Rectal smooth muscle tissue (tissue), 1 donor: ENCODE results near the gene ZNF518B.
"Not testable (repeated sequence)": the region's sequence is repeated elsewhere in the genome, so short reads cannot be mapped to it uniquely, and the experiment has no call there.

ENCODE experiments used
- H3K27ac ChIP-seq: one replicate; pipeline ENCODE4 v1.7.0; 2013; ENCODE audit warnings: low read depth, low read length, inconsistent platforms
- H3K27me3 ChIP-seq: one replicate; pipeline ENCODE4 v1.7.0; 2013; ENCODE audit warnings: low read length; ENCODE audit not compliant: control insufficient read depth, insufficient read depth
- H3K36me3 ChIP-seq: one replicate; pipeline ENCODE4 v1.7.0; 2013; ENCODE audit warnings: low read length; ENCODE audit not compliant: control insufficient read depth, insufficient read depth
- H3K4me1 ChIP-seq: one replicate; pipeline ENCODE4 v1.7.0; 2013; ENCODE audit warnings: low read length; ENCODE audit not compliant: control insufficient read depth, insufficient read depth
- H3K4me3 ChIP-seq: one replicate; pipeline ENCODE4 v1.7.0; 2013; ENCODE audit warnings: low read length
- H3K9ac ChIP-seq: one replicate; pipeline ENCODE4 v1.7.0; 2013; ENCODE audit warnings: low read length

Gene ZNF518B

DNA sequence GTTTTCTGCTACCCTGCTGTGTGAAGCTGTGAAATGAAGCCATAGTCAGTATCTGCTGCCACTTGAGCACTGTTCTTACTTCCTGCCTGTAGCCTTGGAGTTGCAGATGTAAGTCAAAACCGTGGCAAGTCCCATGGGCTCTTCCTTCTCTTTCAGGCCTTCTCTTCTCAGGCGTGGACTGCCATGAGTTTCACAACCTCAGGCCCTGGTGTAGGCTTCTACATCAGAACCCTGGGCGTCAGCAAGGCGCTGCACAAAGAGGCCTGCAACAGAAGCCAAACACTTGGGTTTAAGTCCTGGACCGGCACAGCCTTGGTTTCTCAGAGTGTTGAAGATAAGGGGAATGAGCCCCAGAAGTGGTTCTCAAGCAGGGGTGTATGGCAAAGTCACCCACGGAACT lies 2.5 kb downstream of the ZNF518B start:
- Histone ChIP-seq H3K9ac (no peak overlapping the region), H3K27ac (no peak overlapping the region), H3K27me3 (no peaks in the 10 kb centered on the region), H3K36me3 (no peaks in the 10 kb centered on the region), H3K4me3 (no peak overlapping the region), H3K4me1 (peaks cover 2% of the 10 kb centered on the region)

DNA sequence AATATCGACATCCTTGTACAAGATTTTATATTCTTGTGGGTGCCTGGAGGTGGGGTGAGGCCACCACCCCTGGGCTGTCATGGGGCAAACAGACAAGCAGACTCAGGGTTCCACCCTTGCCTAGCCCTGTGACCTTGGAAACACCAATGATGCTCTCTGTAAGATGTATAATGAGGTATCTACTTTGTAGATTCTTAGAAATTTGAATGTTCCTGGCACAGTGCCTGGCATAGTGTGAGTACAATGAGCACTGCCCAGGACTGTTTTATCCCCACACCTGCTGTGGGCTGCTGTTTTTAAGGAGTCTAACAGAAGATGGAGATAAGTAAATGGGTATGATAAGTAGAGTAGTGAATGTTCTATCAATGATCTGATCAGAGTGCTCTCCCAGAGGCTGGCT lies 3.1 kb downstream of the ZNF518B start:
- no peak overlapping the region for H3K9ac ChIP-seq
- peaks cover 2% of the 10 kb centered on the region for H3K4me1 ChIP-seq
- no peak overlapping the region for H3K27ac ChIP-seq
- H3K4me3 ChIP-seq: no peak overlapping the region
- no peaks in the 10 kb centered on the region for H3K36me3 ChIP-seq
- no peaks in the 10 kb centered on the region for H3K27me3 ChIP-seq

DNA sequence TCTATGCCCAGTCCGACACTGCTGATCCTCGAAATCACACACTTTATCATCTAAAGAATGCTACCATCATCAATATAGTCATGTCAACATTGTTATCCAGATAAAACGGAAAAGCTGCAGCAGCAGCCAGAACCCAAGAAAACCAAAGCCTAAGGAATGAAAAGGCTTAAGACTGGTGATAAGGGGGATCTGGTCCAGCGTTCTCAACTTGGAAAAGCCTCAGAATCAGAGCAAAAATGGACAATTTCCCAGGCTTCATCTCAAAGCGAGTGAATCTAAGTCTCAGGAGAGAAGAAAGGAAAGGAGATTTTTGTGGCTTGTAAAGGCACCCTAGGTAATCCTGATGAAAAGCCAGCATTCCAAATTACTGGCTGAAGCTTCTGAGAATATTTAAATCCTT lies 8.2 kb downstream of the ZNF518B start:
- peaks cover 14% of the 10 kb centered on the region for H3K36me3 ChIP-seq
- no peaks in the 10 kb centered on the region for H3K4me1 ChIP-seq
- no peak overlapping the region for H3K4me3 ChIP-seq
- no peak overlapping the region for H3K27ac ChIP-seq
- H3K27me3 ChIP-seq: no peaks in the 10 kb centered on the region
- no peak overlapping the region for H3K9ac ChIP-seq

GRCh38 chr4:10442976-10443375 lies 14.2 kb downstream of the ZNF518B start:
- Histone ChIP-seq H3K9ac (no peak overlapping the region), H3K4me3 (no peak overlapping the region), H3K27me3 (no peaks in the 10 kb centered on the region), H3K4me1 (no peaks in the 10 kb centered on the region), H3K36me3 (peaks cover 14% of the 10 kb centered on the region), H3K27ac (no peak overlapping the region)

DNA sequence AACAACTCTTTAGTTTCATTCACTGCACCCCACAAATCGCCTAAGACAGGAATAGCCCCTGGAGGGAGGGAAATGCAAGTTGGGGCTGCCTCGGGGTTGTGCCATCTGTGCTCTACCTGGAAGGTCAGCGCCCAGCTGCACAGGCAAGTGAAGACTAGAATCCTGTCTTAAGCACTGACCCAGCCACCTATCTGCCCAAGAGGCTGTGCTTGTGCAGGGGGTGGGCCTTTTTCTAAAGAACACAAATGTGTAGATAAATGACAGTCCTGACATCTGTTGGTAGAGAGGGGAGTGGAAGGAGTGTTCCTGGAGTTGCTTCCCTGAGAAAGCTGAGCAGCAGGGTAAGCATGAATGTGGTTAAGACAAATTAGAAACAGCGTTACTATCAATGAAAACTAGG lies 15.7 kb downstream of the ZNF518B start:
- Histone ChIP-seq H3K4me3 (no peak overlapping the region), H3K4me1 (no peaks in the 10 kb centered on the region), H3K9ac (no peak overlapping the region), H3K27ac (no peak overlapping the region), H3K36me3 (peaks cover 14% of the 10 kb centered on the region), H3K27me3 (no peaks in the 10 kb centered on the region)

GRCh38 chr4:10438924-10439323 lies 18.3 kb downstream of the ZNF518B start:
- H3K4me1 ChIP-seq: no peaks in the 10 kb centered on the region

DNA sequence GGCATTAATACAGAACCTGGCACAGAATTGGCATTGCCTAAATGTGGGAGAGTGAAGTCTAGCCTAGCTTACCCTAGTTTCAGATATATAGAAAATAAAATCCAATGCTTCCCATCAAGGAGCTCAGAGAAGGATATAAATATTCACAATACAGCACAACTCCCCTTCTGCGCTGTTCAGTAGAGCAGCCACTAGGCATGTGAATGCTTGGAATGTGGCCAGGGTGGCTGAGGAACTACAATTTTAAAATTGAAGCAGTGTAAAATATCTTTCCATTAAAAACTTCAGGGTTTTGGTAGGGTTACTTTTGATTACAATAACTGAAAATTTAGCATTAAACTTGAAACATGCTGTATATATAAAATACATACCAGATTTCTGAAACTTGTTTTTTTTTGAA lies 19.5 kb downstream of the ZNF518B start:
- no peaks in the 10 kb centered on the region for H3K4me1 ChIP-seq
- H3K27me3 ChIP-seq: no peaks in the 10 kb centered on the region
- H3K4me3 ChIP-seq: no peak overlapping the region
- no peak overlapping the region for H3K9ac ChIP-seq
- no peak overlapping the region for H3K27ac ChIP-seq
- no peaks in the 10 kb centered on the region for H3K36me3 ChIP-seq

More at GRCh38 chr4:10438924-10439323, 18.3 kb downstream of the ZNF518B start:
- Histone ChIP-seq H3K4me3 (no peak overlapping the region), H3K9ac (no peak overlapping the region), H3K36me3 (no peaks in the 10 kb centered on the region), H3K27me3 (no peaks in the 10 kb centered on the region), H3K27ac (no peak overlapping the region)

DNA sequence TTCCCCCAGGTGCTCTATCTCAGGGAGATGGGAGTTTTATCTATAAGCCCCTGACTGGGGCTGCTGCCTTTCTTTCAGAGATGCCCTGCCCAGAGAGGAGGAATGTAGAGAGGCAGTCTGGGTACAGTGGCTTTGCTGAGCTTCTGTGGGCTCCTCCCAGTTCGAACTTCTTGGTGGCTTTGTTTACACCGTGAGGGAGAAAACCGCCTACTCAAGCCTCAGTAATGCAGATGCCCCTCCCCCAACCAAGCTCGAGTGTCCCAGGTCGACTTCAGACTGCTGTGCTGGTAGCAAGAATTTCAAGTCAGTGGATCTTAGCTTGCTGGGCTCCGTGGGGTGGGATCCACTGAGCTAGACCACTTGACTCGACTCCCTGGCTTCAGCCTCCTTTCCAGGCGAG lies 29.5 kb downstream of the ZNF518B start:
- H3K4me3 ChIP-seq, H3K36me3 ChIP-seq, H3K27ac ChIP-seq, H3K27me3 ChIP-seq, H3K9ac ChIP-seq, H3K4me1 ChIP-seq: not testable (repeated sequence)

DNA sequence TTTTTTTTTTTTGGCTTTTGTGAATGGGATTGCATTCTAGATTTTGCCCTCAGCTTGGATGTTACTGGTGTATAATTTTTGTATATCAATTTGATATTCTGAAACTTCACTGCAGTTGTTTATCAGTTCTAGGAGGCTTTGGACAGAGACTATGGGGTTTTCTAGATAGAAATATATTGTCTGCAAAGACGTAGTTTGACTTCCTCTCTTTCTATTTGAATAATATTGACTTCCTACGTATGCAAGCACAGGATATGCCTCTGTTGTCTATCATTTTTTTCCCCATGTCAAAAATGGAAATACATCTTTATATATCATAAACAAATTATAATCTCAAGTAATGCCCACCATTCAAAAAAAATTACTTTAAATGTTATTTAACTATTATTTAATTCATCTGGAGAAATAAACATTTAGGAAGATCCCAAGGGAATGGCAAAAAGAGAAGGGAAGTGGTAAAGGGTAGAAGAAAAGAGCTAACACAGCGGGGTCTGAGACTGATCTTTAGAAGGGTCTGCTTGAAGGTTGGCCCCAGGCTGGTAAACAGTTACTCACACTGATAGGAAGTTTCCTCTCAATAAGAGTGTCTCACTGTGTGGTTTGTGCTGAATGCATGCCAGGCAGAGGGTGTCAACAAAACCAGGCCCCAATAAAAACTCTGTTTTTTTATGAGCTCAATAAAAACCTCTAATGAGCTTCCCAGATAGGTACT lies 35.7 kb downstream of the ZNF518B start:
- H3K4me3 ChIP-seq: no peak overlapping the region
- no peak overlapping the region for H3K27ac ChIP-seq
- H3K27me3 ChIP-seq: no peaks in the 10 kb centered on the region
- H3K36me3 ChIP-seq: no peaks in the 10 kb centered on the region
- H3K4me1 ChIP-seq: no peaks in the 10 kb centered on the region
- H3K9ac ChIP-seq: no peak overlapping the region

DNA sequence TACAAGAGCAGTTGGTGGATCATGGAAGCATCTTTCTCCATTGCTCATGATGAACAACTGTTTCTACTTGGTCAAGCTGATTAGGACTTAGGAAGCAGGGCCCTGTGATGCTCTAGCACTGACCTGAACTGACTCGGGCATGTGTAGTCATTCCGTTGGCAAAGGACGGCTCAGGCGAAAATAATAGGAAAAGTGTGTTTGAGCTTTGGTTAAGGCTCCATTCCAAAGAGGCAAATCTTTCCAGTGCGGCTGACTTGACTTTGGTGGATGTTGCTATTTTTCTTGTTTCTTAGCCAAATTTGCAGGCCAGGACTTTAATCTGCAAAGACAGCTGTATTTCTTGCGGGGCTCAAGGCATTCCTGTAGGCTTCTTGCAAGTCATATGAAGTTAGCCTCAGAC lies 39.5 kb downstream of the ZNF518B start:
- no peak overlapping the region for H3K4me3 ChIP-seq
- H3K27ac ChIP-seq: no peak overlapping the region
- no peaks in the 10 kb centered on the region for H3K27me3 ChIP-seq
- no peaks in the 10 kb centered on the region for H3K36me3 ChIP-seq
- no peaks in the 10 kb centered on the region for H3K4me1 ChIP-seq
- H3K9ac ChIP-seq: no peak overlapping the region

- H3K9ac ChIP-seq: no peak overlapping the region
- H3K27ac ChIP-seq: no peak overlapping the region
- no peaks in the 10 kb centered on the region for H3K36me3 ChIP-seq
- H3K4me1 ChIP-seq: no peaks in the 10 kb centered on the region
- H3K4me3 ChIP-seq: no peak overlapping the region
- H3K27me3 ChIP-seq: no peaks in the 10 kb centered on the region
Observed at GRCh38 chr4:10416441-10416840, 40.8 kb downstream of the ZNF518B start.

DNA sequence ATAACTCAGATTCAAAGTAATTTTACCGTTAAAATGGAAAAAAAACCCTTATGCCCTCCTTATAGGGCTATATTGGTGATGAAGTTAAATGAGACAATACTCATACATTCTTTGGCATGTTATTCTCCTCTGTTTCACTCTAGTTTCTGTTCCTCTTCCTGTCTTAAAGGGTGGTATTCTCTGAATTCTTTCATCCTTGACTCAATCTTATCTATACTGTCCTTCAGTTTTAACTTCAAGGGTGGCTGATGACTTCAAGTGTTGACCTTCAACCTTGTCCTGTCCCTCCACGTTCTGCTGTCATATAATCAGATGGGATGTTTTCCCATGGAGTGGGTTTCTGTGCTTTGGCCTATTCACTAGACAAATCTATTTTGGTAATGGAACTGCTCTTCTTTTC lies 44.0 kb downstream of the ZNF518B start:
- Histone ChIP-seq H3K36me3 (no peaks in the 10 kb centered on the region), H3K4me1 (no peaks in the 10 kb centered on the region), H3K9ac (no peak overlapping the region), H3K27ac (no peak overlapping the region), H3K4me3 (no peak overlapping the region), H3K27me3 (no peaks in the 10 kb centered on the region)

GRCh38 chr4:10405672-10406071 lies 51.6 kb downstream of the ZNF518B start:
- H3K27ac ChIP-seq: no peak overlapping the region
- no peaks in the 10 kb centered on the region for H3K27me3 ChIP-seq

More at GRCh38 chr4:10405672-10406071, 51.6 kb downstream of the ZNF518B start:
- Histone ChIP-seq H3K36me3 (no peaks in the 10 kb centered on the region), H3K4me3 (no peak overlapping the region), H3K4me1 (no peaks in the 10 kb centered on the region), H3K9ac (no peak overlapping the region)
